A549 (cell line): ENCODE data around the gene RHCE. TPM values are rescaled to one million over a fixed set of nuclear protein-coding genes. Genes with fewer than 3 reads are reported as not detected.

Experiments
- ATAC-seq, 2 experiments: fragments of 200-7000 bp in 1 of 2; fragments of >200 bp in 1 of 2; cut with Nextera tagmentation in 1 of 2; cut with Tn5 transposase in 1 of 2; 3 replicates each; pipeline versions ENCODE4 v1.8.0 to v1.9.1; 2018 to 2020; ENCODE audit warnings: mild to moderate bottlenecking in 1 of 2, moderate library complexity in 1 of 2
- CTCF ChIA-PET: fragments of 300-600 bp; sonication (Branson Sonifier 250); formaldehyde crosslinking; extraction: SDS; loops from one replicate; lab custom pipeline; 2021; ENCODE audit warnings: antibody characterized with exemption, inconsistent platforms; lab: Yijun Ruan, JAX
- POLR2A ChIA-PET: fragments of 350-600 bp; formaldehyde crosslinking; extraction: SDS; loops from one replicate; lab custom pipeline; 2021; ENCODE audit warnings: antibody characterized with exemption, inconsistent platforms; lab: Yijun Ruan, JAX
- DNase-seq, 2 experiments: peaks; one replicate each; pipeline versions ENCODE4 v3.0.0 to v3.0.0-alpha.2; 2011 to 2016; ENCODE audit warnings: low read depth in 1 of 2, low spot score in 1 of 2
- FAIRE-seq: peaks from 2 replicates; lab custom pipeline; 2011; peaks lifted over from hg19 to GRCh38; lab: Jason Lieb, UNC
- H3K27ac ChIP-seq, 2 experiments: fragments of >200 bp; sonication (Bioruptor Twin); formaldehyde crosslinking; 3 replicates each; pipeline ENCODE4 v1.5.1; 2016 to 2017
- H3K4me1 ChIP-seq: fragments of >200 bp; sonication (Bioruptor Twin); formaldehyde crosslinking; 3 replicates; pipeline ENCODE4 v1.6.1; 2016
- H3K4me2 ChIP-seq: fragments of >200 bp; sonication (Bioruptor Twin); formaldehyde crosslinking; 3 replicates; pipeline ENCODE4 v1.6.1; 2016
- H3K4me3 ChIP-seq: fragments of >200 bp; sonication (Bioruptor Twin); formaldehyde crosslinking; 3 replicates; pipeline ENCODE4 v1.5.1; 2016
- H3K9me3 ChIP-seq: fragments of >200 bp; sonication (Bioruptor Twin); formaldehyde crosslinking; 3 replicates; pipeline ENCODE4 v1.6.1; 2016
- BCL3 ChIP-seq: fragments of >200 bp; sonication (Bioruptor Twin); formaldehyde crosslinking; IDR thresholded peaks from 3 replicates; pipeline ENCODE4 v1.6.1; 2016
- BHLHE40 ChIP-seq: IDR thresholded peaks from 2 replicates; pipeline ENCODE4 v1.6.1; 2012; ENCODE audit warnings: low read depth, low read length, inconsistent platforms
- CBX2 ChIP-seq: fragments of 200-600 bp; sonication (generic); IDR thresholded peaks from 2 replicates; pipeline ENCODE4 v1.6.1; 2016; ENCODE audit warnings: low read depth, mild to moderate bottlenecking, borderline replicate concordance
- EHF ChIP-seq: fragments of 250-450 bp; sonication (Bioruptor Pico); IDR thresholded peaks from 2 replicates; pipeline ENCODE4 v1.5.0; 2020; ENCODE audit warnings: mild to moderate bottlenecking
- EHMT2 ChIP-seq: fragments of 200-600 bp; sonication (generic); IDR thresholded peaks from 2 replicates; pipeline ENCODE4 v1.6.1; 2016; ENCODE audit warnings: antibody characterized with exemption, low read depth, mild to moderate bottlenecking, moderate library complexity
- FOSB ChIP-seq: fragments of 250-450 bp; sonication (Bioruptor Pico); IDR thresholded peaks from 2 replicates; pipeline ENCODE4 v1.5.0; 2020; ENCODE audit warnings: mild to moderate bottlenecking, moderate library complexity
- HEYL ChIP-seq: fragments of 250-450 bp; sonication (Bioruptor Pico); IDR thresholded peaks from 2 replicates; pipeline ENCODE4 v1.8.0; 2021; ENCODE audit warnings: mild to moderate bottlenecking, moderate library complexity
- HOXB13 ChIP-seq: fragments of 250-450 bp; sonication (Bioruptor Pico); IDR thresholded peaks from 2 replicates; pipeline ENCODE4 v1.5.0; 2020; ENCODE audit warnings: low read depth, mild to moderate bottlenecking, moderate library complexity
- HOXB5 ChIP-seq: fragments of 250-450 bp; sonication (Bioruptor Pico); IDR thresholded peaks from 2 replicates; pipeline ENCODE4 v1.5.0; 2020; ENCODE audit warnings: mild to moderate bottlenecking, moderate library complexity
- JUN ChIP-seq, 2 experiments: fragments of >200 bp; sonication (Bioruptor Twin); formaldehyde crosslinking; IDR thresholded peaks; 2 replicates in 1 of 2; 3 replicates in 1 of 2; pipeline ENCODE4 v1.6.1; 2016 to 2017
- JUNB ChIP-seq: fragments of >200 bp; sonication (Bioruptor Twin); formaldehyde crosslinking; IDR thresholded peaks from 2 replicates; pipeline ENCODE4 v1.6.1; 2016
- KDM1A ChIP-seq: fragments of 200-600 bp; sonication (generic); IDR thresholded peaks from 2 replicates; pipeline ENCODE4 v1.6.1; 2016; ENCODE audit warnings: low read depth, mild to moderate bottlenecking
- NPAS2 ChIP-seq: fragments of 250-450 bp; sonication (Bioruptor Pico); IDR thresholded peaks from 2 replicates; pipeline ENCODE4 v1.8.0; 2022; ENCODE audit warnings: mild to moderate bottlenecking, moderate library complexity, borderline replicate concordance
- NR3C1 ChIP-seq: fragments of >200 bp; sonication (Bioruptor Twin); formaldehyde crosslinking; IDR thresholded peaks from 3 replicates; pipeline ENCODE4 v1.6.1; 2017
- POLR2A ChIP-seq: IDR thresholded peaks from 2 replicates; pipeline ENCODE4 v1.6.1; 2012; ENCODE audit warnings: mild to moderate bottlenecking, low read length
- RCOR1 ChIP-seq: fragments of 150-350 bp; IDR thresholded peaks from 2 replicates; pipeline ENCODE4 v1.6.1; 2014; ENCODE audit warnings: antibody characterized with exemption, low read length, low read depth
- RFX5 ChIP-seq: fragments of 450-650 bp; IDR thresholded peaks from 2 replicates; pipeline ENCODE4 v1.7.1; 2014; ENCODE audit warnings: antibody characterized with exemption, mild to moderate bottlenecking, moderate library complexity
- TFCP2L1 ChIP-seq: fragments of 250-450 bp; sonication (Bioruptor Pico); IDR thresholded peaks from 2 replicates; pipeline ENCODE4 v1.5.0; 2021; ENCODE audit warnings: mild to moderate bottlenecking
- ZNF302 ChIP-seq: fragments of 250-450 bp; sonication (Bioruptor Pico); IDR thresholded peaks from 2 replicates; pipeline ENCODE4 v1.9.0; 2021; ENCODE audit warnings: inconsistent platforms, mild to moderate bottlenecking, moderate library complexity
- ZSCAN20 ChIP-seq: fragments of 250-450 bp; sonication (Bioruptor Pico); IDR thresholded peaks from 2 replicates; pipeline ENCODE4 v1.8.0; 2022; ENCODE audit warnings: mild to moderate bottlenecking, moderate library complexity
- WGBS: methylation state at CpG from one replicate; pipeline ENCODE4 v1.1.6; 2017; ENCODE audit errors: missing lambda C conversion rate; 5-methylcytosine and 5-hydroxymethylcytosine counted together
- polyA plus RNA-seq, 4 experiments: library from polyadenylated mRNA; depleted of rRNA in 3 of 4; stranded (reverse); fragments of >200 nt; fragmentation: RNase III in 1 of 4; extraction: RNeasy Plus Mini Kit Qiagen cat#74134 plus additional on column Dnase treatment in 1 of 4; gene quantifications; 2 replicates in 3 of 4; 3 replicates in 1 of 4; pipeline ENCODE4 v1.2.3, GENCODE V29; 2011 to 2017
- TF ChIP-seq, protein P1 (sequence below): fragments of 200-600 bp; sonication (generic); IDR thresholded peaks from 2 replicates; pipeline ENCODE4 v1.6.1; 2016; ENCODE audit warnings: antibody characterized with exemption, mild to moderate bottlenecking, moderate library complexity
- TF ChIP-seq, protein P2 (sequence below): fragments of >200 bp; sonication (Bioruptor Twin); formaldehyde crosslinking; IDR thresholded peaks from 2 replicates; pipeline ENCODE4 v1.6.1; 2016

Gene RHCE
- polyA plus RNA-seq, 2 of the 4 experiments (the other 2 are of a cell fraction), result 0.12 TPM; not detected in 1

DNA sequence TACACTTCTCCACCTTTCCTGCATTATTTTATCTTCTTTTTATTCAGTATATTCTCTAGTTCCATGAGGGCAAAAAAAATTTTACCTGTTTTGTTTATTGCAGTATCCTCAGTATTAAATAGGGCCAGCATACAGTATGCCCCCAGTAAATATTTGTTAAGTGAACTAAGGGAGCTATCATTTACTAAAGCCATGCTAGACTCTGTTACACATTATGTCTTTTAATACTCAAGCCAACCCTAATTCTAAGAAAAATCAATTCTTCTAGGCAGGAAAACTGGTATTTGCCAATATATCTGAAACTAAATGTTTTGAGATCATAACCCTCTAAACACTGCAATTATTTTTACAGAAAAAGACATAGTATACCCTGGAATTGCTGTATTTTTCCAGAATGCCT is 64.2 kb downstream of the RHCE start:
- DNase-seq, result no peak
- no peak for FAIRE-seq
- ATAC-seq, result no peak
- CTCF ChIA-PET, result no interaction called here
- POLR2A ChIA-PET, result no interaction called here
- H3K9me3 ChIP-seq, result no peaks in the 10 kb centered on the region
- H3K4me1 ChIP-seq, result peaks cover 11% of the 10 kb centered on the region; the same call in 2 of the 3 replicates
- H3K27ac ChIP-seq, result no peak overlapping the region
- no peak overlapping the region for H3K4me3 ChIP-seq
- no peak for TF ChIP-seq HEYL (CRISPR knock-in tag)
- TF ChIP-seq, protein P1, sequence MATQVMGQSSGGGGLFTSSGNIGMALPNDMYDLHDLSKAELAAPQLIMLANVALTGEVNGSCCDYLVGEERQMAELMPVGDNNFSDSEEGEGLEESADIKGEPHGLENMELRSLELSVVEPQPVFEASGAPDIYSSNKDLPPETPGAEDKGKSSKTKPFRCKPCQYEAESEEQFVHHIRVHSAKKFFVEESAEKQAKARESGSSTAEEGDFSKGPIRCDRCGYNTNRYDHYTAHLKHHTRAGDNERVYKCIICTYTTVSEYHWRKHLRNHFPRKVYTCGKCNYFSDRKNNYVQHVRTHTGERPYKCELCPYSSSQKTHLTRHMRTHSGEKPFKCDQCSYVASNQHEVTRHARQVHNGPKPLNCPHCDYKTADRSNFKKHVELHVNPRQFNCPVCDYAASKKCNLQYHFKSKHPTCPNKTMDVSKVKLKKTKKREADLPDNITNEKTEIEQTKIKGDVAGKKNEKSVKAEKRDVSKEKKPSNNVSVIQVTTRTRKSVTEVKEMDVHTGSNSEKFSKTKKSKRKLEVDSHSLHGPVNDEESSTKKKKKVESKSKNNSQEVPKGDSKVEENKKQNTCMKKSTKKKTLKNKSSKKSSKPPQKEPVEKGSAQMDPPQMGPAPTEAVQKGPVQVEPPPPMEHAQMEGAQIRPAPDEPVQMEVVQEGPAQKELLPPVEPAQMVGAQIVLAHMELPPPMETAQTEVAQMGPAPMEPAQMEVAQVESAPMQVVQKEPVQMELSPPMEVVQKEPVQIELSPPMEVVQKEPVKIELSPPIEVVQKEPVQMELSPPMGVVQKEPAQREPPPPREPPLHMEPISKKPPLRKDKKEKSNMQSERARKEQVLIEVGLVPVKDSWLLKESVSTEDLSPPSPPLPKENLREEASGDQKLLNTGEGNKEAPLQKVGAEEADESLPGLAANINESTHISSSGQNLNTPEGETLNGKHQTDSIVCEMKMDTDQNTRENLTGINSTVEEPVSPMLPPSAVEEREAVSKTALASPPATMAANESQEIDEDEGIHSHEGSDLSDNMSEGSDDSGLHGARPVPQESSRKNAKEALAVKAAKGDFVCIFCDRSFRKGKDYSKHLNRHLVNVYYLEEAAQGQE, result no peak
- TF ChIP-seq NPAS2, result no peak
- TF ChIP-seq EHF, result no peak
- TF ChIP-seq EHMT2, result no peak
- no peak for TF ChIP-seq HOXB5 (CRISPR knock-in tag)
- TF ChIP-seq, all 56 proteins: peak for 0
- H3K4me2 ChIP-seq, result no peak overlapping the region

GRCh38 chr1:25355841-25356395 is 64.7 kb downstream of the RHCE start:
- Histone ChIP-seq H3K27ac (no peak overlapping the region), H3K4me2 (no peak overlapping the region), H3K9me3 (no peaks in the 10 kb centered on the region), H3K4me1 (peaks cover 11% of the 10 kb centered on the region; the same call in 2 of the 3 replicates), H3K4me3 (no peak overlapping the region)
- TF ChIP-seq FOSB (CRISPR knock-in tag) (no peak), HOXB13 (no peak), RFX5 (no peak), JUNB (no peak), ZSCAN20 (no peak), TFCP2L1 (CRISPR knock-in tag) (no peak), NR3C1 (no peak), JUN (IDR thresholded peaks at IDR 0.05) (no peak), POLR2A (no peak), ZNF302 (CRISPR knock-in tag) (no peak), CBX2 (no peak), BCL3 (no peak)
- TF ChIP-seq, protein P2, sequence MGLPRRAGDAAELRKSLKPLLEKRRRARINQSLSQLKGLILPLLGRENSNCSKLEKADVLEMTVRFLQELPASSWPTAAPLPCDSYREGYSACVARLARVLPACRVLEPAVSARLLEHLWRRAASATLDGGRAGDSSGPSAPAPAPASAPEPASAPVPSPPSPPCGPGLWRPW, result no peak
- DNase-seq (no peak), FAIRE-seq (no peak), ATAC-seq (no peak)
- 86% methylated on average over 6 of the region's 6 CpGs for WGBS
- ChIA-PET POLR2A (no interaction called here), CTCF (no interaction called here)

- DNase-seq (no peak), ATAC-seq (no peak)
- POLR2A ChIA-PET, result no interaction called here
- H3K9me3 ChIP-seq, result no peaks in the 10 kb centered on the region
- H3K4me1 ChIP-seq, result peaks cover 7% of the 10 kb centered on the region; the same call in 2 of the 3 replicates
- TF ChIP-seq KDM1A (no peak), BHLHE40 (no peak), RCOR1 (no peak)
- TF ChIP-seq, protein P2, result no peak
- TF ChIP-seq, all 56 proteins: peak for 0
- no peak for FAIRE-seq
- 92% methylated on average over 3 of the region's 3 CpGs for WGBS
- Histone ChIP-seq H3K4me3 (no peak overlapping the region), H3K27ac (no peak overlapping the region), H3K4me2 (no peak overlapping the region)
- CTCF ChIA-PET, result no interaction called here
These were observed 71.0 kb downstream of the RHCE start for GRCh38 chr1:25349606-25350005.
